NCI-H345 treated with DMSO at 0.1 percent for 48 hours (cell line): ENCODE measurements around the gene KCNJ12.
"Not testable (repeated sequence)": the region's sequence is repeated elsewhere in the genome, so short reads cannot be mapped to it uniquely, and the experiment has no call there.

Experiments
- DNase-seq: peaks from one replicate; lab custom pipeline; 2025; ENCODE audit not compliant: unreplicated experiment; lab: John Stamatoyannopoulos, UW

The KCNJ12 gene

GRCh38 chr17:21436883-21437836 lies 61.0 kb downstream of the KCNJ12 start:
- not testable (repeated sequence) for DNase-seq

GRCh38 chr17:21438316-21439014 lies 62.3 kb downstream of the KCNJ12 start:
- not testable (repeated sequence) for DNase-seq

DNA sequence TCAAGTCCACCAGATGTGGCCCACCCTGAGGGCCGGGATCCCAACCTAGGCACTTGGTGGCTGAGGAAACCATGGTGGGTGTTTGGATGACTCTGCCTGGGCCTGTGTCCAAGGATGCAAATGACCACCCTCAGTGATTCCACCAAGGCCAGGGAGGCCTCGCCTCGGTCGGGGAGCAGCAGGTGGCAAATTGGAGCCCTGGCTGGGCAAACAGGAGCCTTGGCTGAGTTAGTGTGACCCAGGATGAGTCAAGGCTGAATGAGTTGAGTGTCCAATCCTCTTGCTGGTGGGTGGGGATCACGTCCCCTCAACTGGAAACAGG lies 62.8 kb downstream of the KCNJ12 start:
- not testable (repeated sequence) for DNase-seq

- DNase-seq: no peak
These were observed 69.0 kb downstream of the KCNJ12 start for GRCh38 chr17:21445091-21445650.

DNA sequence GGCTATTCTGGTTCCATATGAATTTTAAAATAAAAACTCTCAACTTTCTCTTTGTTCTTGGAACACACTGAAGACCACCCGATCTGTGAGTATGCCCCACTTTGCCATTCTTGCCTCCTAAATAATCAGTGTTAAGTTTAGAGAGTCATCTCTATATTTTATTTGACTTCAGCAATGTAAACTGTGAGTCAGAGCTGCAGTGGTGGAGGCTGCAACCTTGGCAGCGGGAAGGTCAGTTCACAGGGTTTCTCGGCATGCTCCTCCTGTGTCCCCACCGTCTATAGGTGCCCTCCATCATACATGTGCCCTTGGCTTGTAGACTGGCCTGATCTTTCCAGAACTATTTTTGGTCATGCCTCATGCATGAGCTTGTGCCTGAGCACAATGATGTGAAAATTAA lies 71.4 kb downstream of the KCNJ12 start:
- DNase-seq: not testable (repeated sequence)

- not testable (repeated sequence) for DNase-seq
These were observed 73.7 kb downstream of the KCNJ12 start for GRCh38 chr17:21449891-21450290.

GRCh38 chr17:21451975-21452374 lies 75.8 kb downstream of the KCNJ12 start:
- no peak for DNase-seq

- DNase-seq: no peak
These were observed 76.4 kb downstream of the KCNJ12 start for GRCh38 chr17:21452377-21453143.

DNA sequence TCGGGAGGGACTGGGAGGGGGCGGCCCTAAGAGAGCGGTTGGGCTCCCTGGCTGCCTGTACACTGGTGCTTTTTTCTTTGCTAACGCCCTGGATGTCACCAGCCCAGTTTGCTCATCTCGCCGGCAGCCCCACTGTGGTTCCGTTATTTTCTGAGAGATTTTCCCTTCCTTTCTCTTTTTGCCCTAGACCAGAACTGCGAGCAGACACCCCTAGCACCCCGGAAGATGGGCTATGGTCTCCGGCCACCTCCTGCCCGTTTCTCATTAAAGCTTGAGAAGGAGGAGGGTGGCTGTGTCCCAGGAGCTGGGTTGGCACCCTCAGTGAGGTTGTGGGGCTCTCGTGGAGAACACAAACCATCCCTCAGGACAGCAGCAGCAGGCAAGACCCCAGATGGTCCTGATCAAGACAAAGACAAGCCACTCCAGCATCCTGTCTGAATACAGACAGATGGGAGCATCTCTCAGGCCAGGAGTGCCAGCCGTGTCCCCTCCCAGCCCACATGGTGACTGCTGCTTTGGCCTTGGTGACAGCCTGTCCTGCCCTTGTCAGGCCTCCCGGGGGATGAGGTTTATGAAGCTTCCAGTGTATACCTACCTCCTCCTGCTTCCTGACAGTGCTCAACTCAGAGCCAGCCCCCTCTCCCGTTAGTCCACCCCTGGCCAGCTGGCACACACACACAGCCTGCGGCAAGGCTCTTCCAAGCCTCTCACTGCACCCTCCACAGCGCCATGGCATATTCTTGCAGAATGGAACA lies 77.2 kb downstream of the KCNJ12 start:
- no peak for DNase-seq

DNA sequence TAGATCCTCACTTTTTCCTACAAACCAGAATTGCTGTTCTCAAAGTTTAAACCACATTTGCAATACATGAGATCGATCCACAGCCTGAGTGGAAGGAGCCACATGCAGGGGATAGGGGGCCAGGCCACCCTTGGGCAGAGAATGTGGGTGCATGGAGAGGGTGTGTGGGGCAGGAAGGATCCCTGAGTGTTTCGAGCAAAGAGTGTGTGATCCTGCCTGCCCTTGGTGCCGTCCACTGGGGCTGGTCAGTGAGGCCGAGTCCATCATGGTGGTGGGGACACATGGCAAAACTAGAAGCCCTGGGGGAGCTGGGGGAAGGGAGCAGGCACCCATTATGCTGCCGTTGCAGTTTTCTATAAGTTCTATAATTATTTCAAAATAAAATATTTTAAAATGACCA lies 77.8 kb downstream of the KCNJ12 start:
- not testable (repeated sequence) for DNase-seq

GRCh38 chr17:21454441-21454840 lies 78.3 kb downstream of the KCNJ12 start:
- DNase-seq: no peak

GRCh38 chr17:21455761-21456160 lies 79.6 kb downstream of the KCNJ12 start:
- no peak for DNase-seq

DNA sequence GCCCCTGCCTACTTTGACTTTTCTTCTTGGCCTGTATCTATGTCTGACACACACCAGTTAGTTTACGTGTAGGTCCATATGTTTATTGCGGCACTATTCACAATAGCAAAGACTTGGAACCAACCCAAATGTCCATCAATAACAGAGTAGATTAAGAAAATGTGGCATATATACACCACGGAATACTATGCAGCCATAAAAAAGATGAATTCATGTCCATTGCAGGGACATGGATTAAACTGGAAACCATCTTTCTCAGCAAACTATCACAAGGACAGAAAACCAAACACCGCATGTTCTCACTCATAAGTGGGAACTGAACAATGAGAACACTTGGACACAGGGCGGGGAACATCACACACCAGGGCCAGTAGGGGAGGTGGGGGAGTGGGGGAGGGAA lies 80.3 kb downstream of the KCNJ12 start:
- not testable (repeated sequence) for DNase-seq

- peak; percentile 73 for DNase-seq
These were observed 81.2 kb downstream of the KCNJ12 start for GRCh38 chr17:21457051-21458026.

DNA sequence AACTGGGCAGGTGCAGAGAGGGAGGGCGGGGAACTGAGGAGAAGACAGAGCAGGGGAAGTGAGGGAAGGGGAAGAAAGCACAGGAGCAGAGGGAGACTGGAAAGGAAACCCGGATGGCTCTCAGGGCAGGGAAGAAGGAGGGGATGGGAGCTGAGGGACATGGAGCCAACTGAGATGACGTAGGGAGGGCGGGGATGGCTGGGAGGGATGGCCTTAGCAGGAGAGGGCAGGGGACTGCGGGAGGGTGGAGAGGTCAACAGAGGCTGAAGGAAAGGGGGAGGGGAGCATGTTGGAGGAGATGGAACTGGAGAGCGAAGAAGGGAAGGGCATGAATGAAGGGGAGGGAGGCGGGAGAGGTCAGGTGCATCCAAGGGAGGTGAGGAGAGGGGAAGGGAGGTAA lies 81.9 kb downstream of the KCNJ12 start:
- no peak for DNase-seq

DNA sequence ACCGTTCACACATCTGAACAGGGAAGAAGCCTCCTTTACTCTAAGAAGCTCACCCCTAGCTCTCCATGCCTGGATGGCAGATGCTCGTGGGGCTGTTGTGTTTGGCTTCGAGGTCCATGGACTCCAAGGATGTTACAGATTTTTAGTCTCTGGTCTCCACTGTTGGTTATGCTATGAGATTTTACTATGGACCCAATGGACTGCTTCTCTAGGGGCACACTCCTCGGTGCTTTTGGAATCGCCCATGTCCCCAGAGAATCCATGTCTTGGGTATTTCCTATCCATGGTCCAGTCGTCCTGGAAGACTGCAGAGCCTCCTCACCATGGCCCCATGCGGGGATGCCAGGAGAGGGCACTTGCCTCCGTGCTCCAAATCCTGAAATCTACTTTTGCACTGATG lies 83.4 kb downstream of the KCNJ12 start:
- no peak for DNase-seq

DNA sequence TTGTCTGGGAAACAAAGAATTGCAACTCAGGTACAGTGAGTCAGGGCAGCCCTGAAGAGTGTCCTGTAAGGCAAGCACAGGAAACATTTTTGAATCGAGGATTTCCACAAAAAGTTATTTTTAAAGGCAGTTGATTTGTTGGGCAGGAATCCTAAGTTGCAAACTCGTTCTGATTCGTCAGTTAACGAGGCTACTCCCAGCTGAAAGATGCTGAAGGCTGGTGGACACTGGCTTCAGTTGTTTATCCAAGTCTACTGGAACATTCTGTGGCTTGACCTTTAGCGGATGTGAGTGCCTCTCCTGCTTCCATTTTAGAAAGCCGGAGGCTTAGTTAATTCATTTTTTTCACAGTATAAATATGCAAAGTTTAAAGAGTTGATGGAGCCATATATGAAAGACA lies 84.2 kb downstream of the KCNJ12 start:
- DNase-seq: no peak

GRCh38 chr17:21462237-21462636 lies 86.1 kb downstream of the KCNJ12 start:
- DNase-seq: peak; percentile 3

DNA sequence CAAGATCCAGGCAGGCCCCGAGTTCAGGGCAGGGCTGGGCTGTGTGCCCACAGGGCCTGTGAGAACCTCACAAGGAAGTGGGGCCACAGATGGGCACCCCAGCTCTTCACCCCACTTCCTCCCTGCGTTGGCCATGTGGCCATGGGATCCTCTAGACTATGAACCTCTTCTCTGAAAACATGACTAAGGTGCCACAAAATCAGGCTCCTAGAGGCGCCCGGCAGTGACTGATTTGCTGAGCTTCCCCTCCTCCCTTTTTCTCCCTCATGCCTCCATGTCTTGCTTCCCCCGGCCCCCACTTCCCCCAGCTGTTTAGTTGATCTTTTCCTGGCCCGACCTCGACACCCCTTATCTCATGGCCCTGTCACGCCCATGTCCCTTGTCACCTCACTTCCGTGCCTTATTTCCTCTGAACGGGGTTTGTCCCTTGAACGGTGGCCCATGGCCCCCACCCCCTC lies 87.1 kb downstream of the KCNJ12 start:
- no peak for DNase-seq
